Astrocyte (in vitro differentiated cells and primary cell): ENCODE measurements around the gene ZNF292. TPM values are rescaled to one million over a fixed set of nuclear protein-coding genes. Genes with fewer than 3 reads are reported as not detected.

Experiments
- DNase-seq: peaks from one replicate; pipeline ENCODE4 v3.0.0-alpha.2; 2010; ENCODE audit warnings: low read depth
- FAIRE-seq: peaks from 2 replicates; lab custom pipeline; 2011; peaks lifted over from hg19 to GRCh38; lab: Jason Lieb, UNC
- H2AFZ ChIP-seq: 2 replicates; pipeline ENCODE4 v1.6.0; 2012; ENCODE audit warnings: low read depth, low read length, inconsistent platforms
- H3K27ac ChIP-seq: 2 replicates; pipeline ENCODE4 v1.5.1; 2011; ENCODE audit warnings: low read depth, low read length, inconsistent platforms
- H3K27me3 ChIP-seq: 2 replicates; pipeline ENCODE4 v1.6.0; 2011; ENCODE audit warnings: low read length, inconsistent platforms; ENCODE audit not compliant: insufficient read depth
- H3K36me3 ChIP-seq: 2 replicates; pipeline ENCODE4 v1.5.1; 2011; ENCODE audit warnings: low read length, inconsistent platforms; ENCODE audit not compliant: insufficient read depth
- H3K4me1 ChIP-seq: 2 replicates; pipeline ENCODE4 v1.5.1; 2011; ENCODE audit warnings: low read length, inconsistent platforms; ENCODE audit not compliant: insufficient read depth
- H3K4me2 ChIP-seq: 2 replicates; pipeline ENCODE4 v1.6.0; 2012; ENCODE audit warnings: low read length, inconsistent platforms
- H3K4me3 ChIP-seq: 2 replicates; pipeline ENCODE4 v1.5.1; 2011; ENCODE audit warnings: low read depth, mild to moderate bottlenecking, low read length, inconsistent platforms; ENCODE audit not compliant: insufficient read depth
- H3K79me2 ChIP-seq: 2 replicates; pipeline ENCODE4 v1.6.0; 2012; ENCODE audit warnings: mild to moderate bottlenecking, low read length, inconsistent platforms; ENCODE audit not compliant: insufficient read depth
- H3K9ac ChIP-seq: 2 replicates; pipeline ENCODE4 v1.6.0; 2012; ENCODE audit warnings: mild to moderate bottlenecking, low read length, inconsistent platforms
- H3K9me3 ChIP-seq: 2 replicates; pipeline ENCODE4 v1.5.1; 2012; ENCODE audit warnings: low read depth, mild to moderate bottlenecking, low read length, inconsistent platforms; ENCODE audit not compliant: insufficient read depth
- H4K20me1 ChIP-seq: 2 replicates; pipeline ENCODE4 v1.6.0; 2012; ENCODE audit warnings: low read length, inconsistent platforms; ENCODE audit not compliant: insufficient read depth
- H3K27ac Mint-ChIP-seq: one replicate; pipeline ENCODE4 v1.8.0; 2021; ENCODE audit warnings: mild to moderate bottlenecking, mixed read lengths; ENCODE audit not compliant: unreplicated experiment
- H3K27me3 Mint-ChIP-seq: one replicate; pipeline ENCODE4 v1.8.0; 2021; ENCODE audit warnings: low read depth, mixed read lengths; ENCODE audit not compliant: unreplicated experiment
- H3K36me3 Mint-ChIP-seq: one replicate; pipeline ENCODE4 v1.8.0; 2021; ENCODE audit warnings: low read depth, mixed read lengths; ENCODE audit not compliant: unreplicated experiment
- H3K4me1 Mint-ChIP-seq: one replicate; pipeline ENCODE4 v1.8.0; 2021; ENCODE audit warnings: low read depth, mixed read lengths; ENCODE audit not compliant: unreplicated experiment
- H3K4me3 Mint-ChIP-seq: one replicate; pipeline ENCODE4 v1.8.0; 2021; ENCODE audit warnings: mild to moderate bottlenecking, moderate library complexity, mixed read lengths; ENCODE audit not compliant: unreplicated experiment
- H3K9me3 Mint-ChIP-seq: one replicate; pipeline ENCODE4 v1.8.0; 2021; ENCODE audit warnings: mild to moderate bottlenecking, mixed read lengths; ENCODE audit not compliant: unreplicated experiment
- EZH2 ChIP-seq: IDR thresholded peaks from 2 replicates; pipeline ENCODE4 v1.6.1; 2012; ENCODE audit warnings: mild to moderate bottlenecking, low read length, inconsistent platforms; ENCODE audit not compliant: insufficient read depth
- total RNA-seq: library from RNA; stranded (reverse); gene quantifications from 2 replicates; pipeline ENCODE4 v1.2.1, GENCODE V29; 2021
- TF ChIP-seq, protein P1 (sequence below): IDR thresholded peaks from 2 replicates; pipeline ENCODE4 v1.5.1; 2011; ENCODE audit warnings: low read depth, mild to moderate bottlenecking, inconsistent platforms, low read length, moderate library complexity; ENCODE audit not compliant: insufficient read depth

The ZNF292 gene
- total RNA-seq, 1 donor from 2014 or later: 31.5 TPM

DNA sequence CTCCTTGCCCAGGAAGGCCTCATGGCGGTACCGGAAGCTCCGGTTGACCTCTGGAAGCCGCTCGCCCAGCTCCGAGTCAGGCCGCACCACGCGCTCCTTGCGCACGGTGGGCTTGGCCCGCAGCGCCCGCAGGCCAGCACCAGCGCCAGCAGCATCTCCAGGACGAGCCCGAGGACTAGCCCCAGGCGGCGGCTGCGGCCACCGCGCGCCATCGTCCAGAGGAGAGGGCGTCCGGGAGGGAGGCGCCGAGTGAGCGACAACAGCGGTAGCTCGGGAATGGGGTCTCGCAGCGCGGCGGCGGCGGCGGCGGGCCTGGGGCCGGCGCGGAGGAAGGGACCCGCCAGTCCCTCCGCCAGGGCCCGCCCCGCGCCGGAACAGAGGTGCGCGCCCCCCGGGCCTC is 32.9 kb upstream of the ZNF292 start:
- H3K27me3 Mint-ChIP-seq: no peaks in the 10 kb centered on the region
- no peak overlapping the region for H3K4me3 ChIP-seq
- H3K9me3 Mint-ChIP-seq: peaks cover 5% of the 10 kb centered on the region
- no peaks in the 10 kb centered on the region for H3K79me2 ChIP-seq
- no peak for TF ChIP-seq EZH2
- TF ChIP-seq, protein P1, sequence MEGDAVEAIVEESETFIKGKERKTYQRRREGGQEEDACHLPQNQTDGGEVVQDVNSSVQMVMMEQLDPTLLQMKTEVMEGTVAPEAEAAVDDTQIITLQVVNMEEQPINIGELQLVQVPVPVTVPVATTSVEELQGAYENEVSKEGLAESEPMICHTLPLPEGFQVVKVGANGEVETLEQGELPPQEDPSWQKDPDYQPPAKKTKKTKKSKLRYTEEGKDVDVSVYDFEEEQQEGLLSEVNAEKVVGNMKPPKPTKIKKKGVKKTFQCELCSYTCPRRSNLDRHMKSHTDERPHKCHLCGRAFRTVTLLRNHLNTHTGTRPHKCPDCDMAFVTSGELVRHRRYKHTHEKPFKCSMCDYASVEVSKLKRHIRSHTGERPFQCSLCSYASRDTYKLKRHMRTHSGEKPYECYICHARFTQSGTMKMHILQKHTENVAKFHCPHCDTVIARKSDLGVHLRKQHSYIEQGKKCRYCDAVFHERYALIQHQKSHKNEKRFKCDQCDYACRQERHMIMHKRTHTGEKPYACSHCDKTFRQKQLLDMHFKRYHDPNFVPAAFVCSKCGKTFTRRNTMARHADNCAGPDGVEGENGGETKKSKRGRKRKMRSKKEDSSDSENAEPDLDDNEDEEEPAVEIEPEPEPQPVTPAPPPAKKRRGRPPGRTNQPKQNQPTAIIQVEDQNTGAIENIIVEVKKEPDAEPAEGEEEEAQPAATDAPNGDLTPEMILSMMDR: no peak
- no peaks in the 10 kb centered on the region for H4K20me1 ChIP-seq
- H3K4me3 Mint-ChIP-seq: no peak overlapping the region
- peak overlapping the region; percentile 40 for H3K4me2 ChIP-seq
- no peak overlapping the region for H3K27ac Mint-ChIP-seq
- no peak overlapping the region for H3K27ac ChIP-seq
- H2AFZ ChIP-seq: no peak overlapping the region
- no peak overlapping the region for H3K9ac ChIP-seq
- no peaks in the 10 kb centered on the region for H3K36me3 ChIP-seq
- H3K36me3 Mint-ChIP-seq: no peaks in the 10 kb centered on the region
- H3K9me3 ChIP-seq: no peaks in the 10 kb centered on the region
- DNase-seq (no peak), FAIRE-seq (no peak)
- H3K4me1 ChIP-seq: no peaks in the 10 kb centered on the region
- H3K4me1 Mint-ChIP-seq: no peaks in the 10 kb centered on the region
- no peaks in the 10 kb centered on the region for H3K27me3 ChIP-seq

DNA sequence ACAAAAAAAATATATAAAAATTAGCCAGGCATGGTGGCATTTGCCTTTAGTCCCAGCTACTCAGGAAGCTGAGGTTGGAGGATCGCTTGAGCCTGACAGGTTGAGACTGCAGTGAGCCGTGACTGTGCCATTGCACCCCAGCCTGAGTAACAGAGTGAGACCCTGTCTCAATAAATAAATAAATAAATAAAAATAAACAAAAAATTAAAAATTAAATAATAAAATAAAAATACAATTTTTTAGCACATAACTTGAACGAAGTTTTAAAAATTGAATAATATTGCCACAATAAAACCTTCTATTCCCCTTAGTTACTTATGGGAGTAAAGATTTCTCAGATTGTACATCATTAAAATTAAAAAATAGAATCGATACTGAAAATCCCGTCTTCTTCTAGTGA is 31.3 kb upstream of the ZNF292 start:
- TF ChIP-seq EZH2: no peak
- TF ChIP-seq, protein P1: no peak

DNA sequence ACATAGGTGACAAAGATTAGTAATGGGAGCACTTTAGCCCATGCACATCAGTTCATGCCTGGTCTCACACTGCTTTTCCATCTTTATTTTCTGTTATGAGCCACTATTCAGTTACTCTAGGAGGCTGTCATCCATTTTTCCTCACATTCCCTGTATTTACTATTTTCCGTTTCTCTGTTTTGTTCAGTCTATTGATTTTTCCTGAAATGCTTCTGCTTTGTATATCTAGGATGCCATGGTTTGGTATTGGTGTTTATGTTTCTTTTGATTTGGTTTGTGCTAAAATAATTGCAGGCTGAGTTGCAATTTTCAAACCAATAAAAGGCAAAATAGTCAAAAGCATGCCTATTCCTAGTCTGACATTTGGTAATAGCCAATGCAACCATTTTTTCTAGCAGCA is 28.9 kb upstream of the ZNF292 start:
- no peak overlapping the region for H3K4me3 Mint-ChIP-seq
- no peaks in the 10 kb centered on the region for H3K27me3 ChIP-seq
- H3K9me3 Mint-ChIP-seq: peaks cover 4% of the 10 kb centered on the region
- no peaks in the 10 kb centered on the region for H3K79me2 ChIP-seq
- H3K4me1 Mint-ChIP-seq: no peaks in the 10 kb centered on the region
- no peaks in the 10 kb centered on the region for H3K36me3 ChIP-seq
- TF ChIP-seq EZH2: no peak
- TF ChIP-seq, protein P1: no peak
- H3K27me3 Mint-ChIP-seq: no peaks in the 10 kb centered on the region
- no peak overlapping the region for H3K27ac Mint-ChIP-seq
- H3K27ac ChIP-seq: no peak overlapping the region
- H3K4me2 ChIP-seq: no peak overlapping the region
- no peaks in the 10 kb centered on the region for H3K36me3 Mint-ChIP-seq
- H3K4me1 ChIP-seq: no peaks in the 10 kb centered on the region
- H3K9me3 ChIP-seq: no peaks in the 10 kb centered on the region
- DNase-seq (no peak), FAIRE-seq (no peak)
- H2AFZ ChIP-seq: no peak overlapping the region
- H4K20me1 ChIP-seq: no peaks in the 10 kb centered on the region
- H3K4me3 ChIP-seq: no peak overlapping the region
- no peak overlapping the region for H3K9ac ChIP-seq

More for the DNA sequence above, 31.3 kb upstream of the ZNF292 start:
- H3K27me3 ChIP-seq: no peaks in the 10 kb centered on the region
- H3K4me3 ChIP-seq: no peak overlapping the region
- H3K36me3 Mint-ChIP-seq: no peaks in the 10 kb centered on the region
- H3K9ac ChIP-seq: no peak overlapping the region
- no peaks in the 10 kb centered on the region for H4K20me1 ChIP-seq
- no peaks in the 10 kb centered on the region for H3K9me3 ChIP-seq
- no peak overlapping the region for H3K4me2 ChIP-seq
- no peaks in the 10 kb centered on the region for H3K27me3 Mint-ChIP-seq
- H3K79me2 ChIP-seq: no peaks in the 10 kb centered on the region
- H2AFZ ChIP-seq: no peak overlapping the region
- H3K4me1 Mint-ChIP-seq: no peaks in the 10 kb centered on the region
- no peak for DNase-seq
- no peak overlapping the region for H3K27ac ChIP-seq
- H3K9me3 Mint-ChIP-seq: peaks cover 5% of the 10 kb centered on the region
- H3K27ac Mint-ChIP-seq: no peak overlapping the region
- no peak for FAIRE-seq
- no peaks in the 10 kb centered on the region for H3K4me1 ChIP-seq
- no peak overlapping the region for H3K4me3 Mint-ChIP-seq
- H3K36me3 ChIP-seq: no peaks in the 10 kb centered on the region
